Type B pancreatic cell (in vitro differentiated cells): Measurements from ENCODE around the gene ZNF512B. TPM values are rescaled to one million over a fixed set of nuclear protein-coding genes. Genes with fewer than 3 reads are reported as not detected.

Experiments
- DNase-seq: peaks from one replicate; pipeline ENCODE4 v3.0.0; 2021; ENCODE audit warnings: mixed read lengths; ENCODE audit not compliant: unreplicated experiment; ENCODE audit errors: extremely low spot score
- H3K27ac Mint-ChIP-seq: 2 replicates; pipeline ENCODE4 v1.8.0; 2021; ENCODE audit warnings: mild to moderate bottlenecking, mixed read lengths
- H3K27me3 Mint-ChIP-seq: 2 replicates; pipeline ENCODE4 v1.8.0; 2021; ENCODE audit warnings: mixed read lengths
- H3K36me3 Mint-ChIP-seq: 2 replicates; pipeline ENCODE4 v1.8.0; 2021; ENCODE audit warnings: mixed read lengths
- H3K4me1 Mint-ChIP-seq: one replicate; pipeline ENCODE4 v1.8.0; 2021; ENCODE audit warnings: mixed read lengths; ENCODE audit not compliant: unreplicated experiment
- H3K4me3 Mint-ChIP-seq: 2 replicates; pipeline ENCODE4 v1.8.0; 2021; ENCODE audit warnings: mild to moderate bottlenecking, mixed read lengths
- H3K9me3 Mint-ChIP-seq: 2 replicates; pipeline ENCODE4 v1.8.0; 2021; ENCODE audit warnings: mixed read lengths
- CTCF ChIP-seq: fragments of 200-600 bp; sonication (generic); conservative IDR thresholded peaks from 2 replicates; pipeline ENCODE4 v1.5.0; 2021; ENCODE audit warnings: antibody characterized with exemption, mild to moderate bottlenecking
- total RNA-seq: library from RNA; stranded (reverse); gene quantifications from 2 replicates; pipeline ENCODE4 v1.2.1, GENCODE V29; 2021; ENCODE audit warnings: low replicate concordance

Gene ZNF512B
- total RNA-seq, 1 donor from 2014 or later = 40.8 TPM

DNA sequence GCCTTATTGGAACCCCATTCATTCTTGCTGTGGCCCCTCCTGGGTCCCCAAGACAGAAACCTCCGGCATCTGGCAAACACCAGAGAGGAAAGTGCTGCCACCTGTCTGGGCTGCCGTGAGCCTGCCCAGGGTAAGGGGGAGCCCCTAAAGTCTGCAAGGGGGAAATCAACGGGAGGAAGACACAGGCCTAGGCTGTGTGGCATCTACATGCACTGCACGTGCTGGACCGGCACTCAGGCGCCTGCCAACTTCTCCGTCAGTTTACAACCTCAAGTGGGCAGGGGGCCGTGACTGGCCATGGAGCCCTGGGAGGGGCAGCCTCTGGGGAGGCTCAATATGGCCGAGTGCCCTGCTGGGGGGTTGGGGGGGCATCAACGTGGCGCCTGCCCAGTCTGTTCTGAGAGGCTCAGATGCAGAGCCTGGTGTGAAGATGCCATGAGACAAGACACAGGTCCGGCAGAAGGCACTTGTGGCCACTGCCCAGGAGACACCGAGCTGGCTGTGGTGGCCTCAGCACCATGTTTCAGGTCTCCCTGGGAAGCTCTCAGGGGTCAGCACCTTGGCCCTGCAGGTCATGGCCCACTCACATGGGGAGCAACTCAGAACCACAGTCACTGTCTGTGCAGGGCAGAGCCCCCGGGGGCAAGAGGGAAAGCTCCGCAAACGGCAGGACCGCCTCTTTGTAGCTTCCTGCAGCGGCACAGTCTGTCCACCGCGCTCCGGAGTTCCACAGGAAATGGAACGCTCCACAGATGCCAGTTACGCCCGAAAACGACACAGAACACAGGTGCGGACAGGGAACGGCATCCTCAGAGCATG is 21.9 kb downstream of the ZNF512B start:
- TF ChIP-seq CTCF = no peak
- peak overlapping the region; percentile 51 for H3K4me3 Mint-ChIP-seq
- no peak for DNase-seq
- no peaks in the 10 kb centered on the region for H3K9me3 Mint-ChIP-seq
- peak overlapping the region; percentile 96 for H3K27ac Mint-ChIP-seq
- H3K4me1 Mint-ChIP-seq = peaks cover 13% of the 10 kb centered on the region
- H3K27me3 Mint-ChIP-seq = no peaks in the 10 kb centered on the region
- no peaks in the 10 kb centered on the region for H3K36me3 Mint-ChIP-seq

GRCh38 chr20:63946986-63947637 is 22.6 kb downstream of the ZNF512B start:
- TF ChIP-seq CTCF = no peak
- H3K9me3 Mint-ChIP-seq = no peaks in the 10 kb centered on the region
- H3K27ac Mint-ChIP-seq = peak overlapping the region; percentile 85
- no peak for DNase-seq
- no peaks in the 10 kb centered on the region for H3K27me3 Mint-ChIP-seq
- no peak overlapping the region for H3K4me3 Mint-ChIP-seq
- H3K36me3 Mint-ChIP-seq = no peaks in the 10 kb centered on the region
- H3K4me1 Mint-ChIP-seq = peaks cover 13% of the 10 kb centered on the region

- no peak for DNase-seq
- no peak for TF ChIP-seq CTCF
- no peak overlapping the region for H3K4me3 Mint-ChIP-seq
- no peak overlapping the region for H3K27ac Mint-ChIP-seq
- H3K36me3 Mint-ChIP-seq = no peaks in the 10 kb centered on the region
- peaks cover 13% of the 10 kb centered on the region for H3K4me1 Mint-ChIP-seq
- H3K27me3 Mint-ChIP-seq = no peaks in the 10 kb centered on the region
- H3K9me3 Mint-ChIP-seq = no peaks in the 10 kb centered on the region
Measured at GRCh38 chr20:63945921-63946920, 23.5 kb downstream of the ZNF512B start.

DNA sequence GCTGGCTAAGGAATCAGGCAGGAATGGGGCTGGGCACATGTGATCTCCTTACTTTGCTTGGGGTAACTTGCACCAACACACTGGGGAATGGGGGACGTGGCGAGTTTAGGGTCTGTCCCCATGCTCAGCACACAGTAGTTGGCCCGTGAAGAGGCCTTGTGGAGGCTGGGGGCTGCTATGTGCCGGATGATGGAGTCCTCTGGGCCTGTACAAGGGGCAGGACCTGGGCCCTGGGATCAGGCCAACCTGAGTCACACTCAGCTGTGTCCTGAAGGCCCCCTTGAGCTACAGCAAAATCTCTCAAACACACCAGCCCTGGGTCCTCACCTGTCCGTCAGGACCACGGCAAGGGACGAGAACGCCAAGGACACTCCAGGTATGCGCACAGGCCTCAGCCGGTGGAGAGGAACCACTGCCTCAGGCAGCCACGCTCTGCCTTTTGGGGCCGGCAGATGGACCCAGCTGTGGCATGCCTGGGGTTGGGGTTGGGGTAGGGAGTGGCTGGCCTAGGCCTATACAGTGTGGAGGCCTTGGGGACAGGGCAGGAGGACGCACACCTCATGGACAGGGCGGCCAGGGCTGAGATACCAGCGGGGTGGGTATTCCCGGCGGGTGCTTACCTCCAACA is 24.6 kb downstream of the ZNF512B start:
- no peak for TF ChIP-seq CTCF
- no peak overlapping the region for H3K27ac Mint-ChIP-seq
- DNase-seq = no peak
- H3K27me3 Mint-ChIP-seq = no peaks in the 10 kb centered on the region
- no peaks in the 10 kb centered on the region for H3K36me3 Mint-ChIP-seq
- peaks cover 13% of the 10 kb centered on the region for H3K4me1 Mint-ChIP-seq
- H3K4me3 Mint-ChIP-seq = no peak overlapping the region
- H3K9me3 Mint-ChIP-seq = no peaks in the 10 kb centered on the region
